ENCODE measurements around the gene CRYBG1. TPM values are rescaled to one million over a fixed set of nuclear protein-coding genes. Genes with fewer than 3 reads are reported as not detected.
"Not testable (repeated sequence)": the region's sequence is repeated elsewhere in the genome, so short reads cannot be mapped to it uniquely, and the experiment has no call there.

Gene CRYBG1
- total and polyA plus RNA-seq, 3 experiments from 2014 or later, result 19.4 to 32.3 (median 32.3) TPM

DNA sequence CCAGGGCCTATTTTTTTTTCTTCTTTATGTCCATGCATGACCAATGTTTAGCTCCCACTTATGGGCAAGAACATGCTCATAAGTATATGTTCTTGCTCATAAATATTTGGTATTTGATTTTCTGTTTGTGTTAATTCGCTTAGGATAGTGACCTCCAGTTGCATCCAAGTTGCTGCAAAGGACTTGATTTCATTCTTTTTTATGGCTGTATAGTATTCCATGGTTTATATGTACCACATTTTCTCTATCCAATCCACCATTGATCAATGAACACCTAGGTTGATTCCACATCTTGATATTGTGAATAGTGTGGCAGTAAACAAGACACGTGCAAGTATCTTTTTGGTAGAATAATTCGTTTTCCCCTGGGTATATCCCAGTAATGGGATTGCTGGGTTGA, 190.6 kb downstream of the CRYBG1 start:
- CTCF ChIA-PET, result interaction anchor here (1.5 to 3.7 kb wide), 2 partner anchors 12 to 15 kb away, joined by 4 to 13 read pairs; no protein-coding TSS in a partner anchor
- H3K36me3 ChIP-seq (ENCODE audit: insufficient read depth, low read length), result peaks cover 52% of the 10 kb centered on the region

DNA sequence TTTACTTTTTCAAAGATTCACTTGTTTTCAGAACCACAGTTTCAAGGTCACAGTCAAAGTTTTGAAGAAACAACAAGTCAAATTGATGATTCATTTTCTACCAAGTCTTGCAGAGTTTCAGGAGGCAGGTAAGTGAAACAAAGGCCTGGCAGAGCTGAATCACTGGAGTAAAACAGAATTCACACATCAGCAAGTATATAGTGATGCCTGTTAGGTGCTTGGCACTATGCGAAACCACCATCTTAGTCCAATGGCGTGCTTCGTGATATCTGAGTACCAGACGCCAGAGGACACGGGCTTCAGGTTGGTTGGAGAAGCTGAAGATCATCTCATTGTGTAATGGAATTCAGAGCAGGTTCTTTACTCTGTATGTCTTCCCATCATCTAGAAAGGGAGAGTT, 192.9 kb downstream of the CRYBG1 start:
- ChIA-PET POLR2A (no interaction called here), CTCF (interaction anchor here (1.3 to 2.6 kb wide), 2 partner anchors 9 to 41 kb away, joined by 4 to 29 read pairs; no protein-coding TSS in a partner anchor)
- Mint-ChIP-seq H3K27me3 (no peaks in the 10 kb centered on the region), H3K9me3 (no peaks in the 10 kb centered on the region), H3K27ac (peak overlapping the region in 5 of 8 donors; percentile 35 to 87 (median 54)), H3K36me3 (peaks cover 17 to 83% (median 39%) of the 10 kb centered on the region in 3 donors), H3K4me3 (no peak overlapping the region), H3K4me1 (peaks cover 8 to 12% (median 11%) of the 10 kb centered on the region in 3 donors)
- DNase-seq, result no peak
- Histone ChIP-seq H3K27me3 (ENCODE audit: insufficient read depth, low read length, poor library complexity, severe bottlenecking) (no peaks in the 10 kb centered on the region), H3K4me1 (ENCODE audit: insufficient read depth, low read length) (no peaks in the 10 kb centered on the region), H3K27ac (ENCODE audit: low read depth, low read length) (no peak overlapping the region), H3K4me3 (ENCODE audit: low read length) (no peak overlapping the region), H3K36me3 (ENCODE audit: insufficient read depth, low read length) (peaks cover 30% of the 10 kb centered on the region), H3K9me3 (ENCODE audit: low read length) (no peaks in the 10 kb centered on the region)

More for the DNA sequence above, 190.6 kb downstream of the CRYBG1 start:
- Mint-ChIP-seq H3K4me1 (peaks cover 23 to 28% (median 23%) of the 10 kb centered on the region in 3 donors), H3K36me3 (peaks cover 21 to 87% (median 41%) of the 10 kb centered on the region in 3 donors), H3K9me3 (no peaks in the 10 kb centered on the region), H3K27ac (peak overlapping the region in 5 of 8 donors; percentile 26 to 82 (median 58)), H3K27me3 (no peaks in the 10 kb centered on the region), H3K4me3 (no peak overlapping the region)
- H3K27ac ChIP-seq (ENCODE audit: low read depth, low read length), result no peak overlapping the region
- DNase-seq, result no peak
- no peaks in the 10 kb centered on the region for H3K27me3 ChIP-seq (ENCODE audit: insufficient read depth, low read length, poor library complexity, severe bottlenecking)
- no peak overlapping the region for H3K4me3 ChIP-seq (ENCODE audit: low read length)
- POLR2A ChIA-PET, result no interaction called here
- H3K4me1 ChIP-seq (ENCODE audit: insufficient read depth, low read length), result peaks cover 9% of the 10 kb centered on the region
- no peaks in the 10 kb centered on the region for H3K9me3 ChIP-seq (ENCODE audit: low read length)

DNA sequence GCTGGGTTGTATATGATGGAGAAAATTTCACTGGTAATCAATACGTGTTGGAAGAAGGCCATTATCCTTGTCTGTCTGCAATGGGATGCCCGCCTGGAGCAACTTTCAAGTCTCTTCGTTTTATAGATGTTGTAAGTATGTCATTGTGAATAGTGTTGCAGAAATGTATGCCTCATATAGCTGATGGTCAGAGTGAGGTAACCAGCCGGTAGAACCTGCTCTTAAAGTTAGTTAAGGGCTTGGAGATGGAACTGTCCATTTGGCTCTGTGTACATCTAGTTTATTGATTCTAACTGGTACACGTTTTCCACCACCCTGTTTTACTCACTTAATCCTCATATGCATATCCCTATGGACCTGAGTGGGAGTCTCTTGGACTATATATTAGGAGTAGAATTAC, 195.2 kb downstream of the CRYBG1 start:
- DNase-seq, result no peak
- Histone ChIP-seq H3K36me3 (ENCODE audit: insufficient read depth, low read length) (peaks cover 31% of the 10 kb centered on the region), H3K4me1 (ENCODE audit: insufficient read depth, low read length) (no peaks in the 10 kb centered on the region), H3K27me3 (ENCODE audit: insufficient read depth, low read length, poor library complexity, severe bottlenecking) (no peaks in the 10 kb centered on the region), H3K27ac (ENCODE audit: low read depth, low read length) (no peak overlapping the region), H3K9me3 (ENCODE audit: low read length) (no peaks in the 10 kb centered on the region), H3K4me3 (ENCODE audit: low read length) (no peak overlapping the region)
- CTCF ChIA-PET, result interaction anchor here (2.0 to 3.1 kb wide), 3 partner anchors 11 to 46 kb away, joined by 6 to 29 read pairs (median 16); no protein-coding TSS in a partner anchor
- Mint-ChIP-seq H3K9me3 (no peaks in the 10 kb centered on the region), H3K4me3 (no peak overlapping the region), H3K4me1 (peaks cover 3 to 6% (median 4%) of the 10 kb centered on the region in 3 donors), H3K27ac (peak overlapping the region in 1 of 8 donors; percentile 48), H3K27me3 (no peaks in the 10 kb centered on the region), H3K36me3 (peaks cover 5 to 87% (median 40%) of the 10 kb centered on the region in 3 donors)
- POLR2A ChIA-PET, result interaction anchor here (0.7 kb wide), 1 partner anchor 1258 kb away, joined by 3 read pairs; no protein-coding TSS in a partner anchor

DNA sequence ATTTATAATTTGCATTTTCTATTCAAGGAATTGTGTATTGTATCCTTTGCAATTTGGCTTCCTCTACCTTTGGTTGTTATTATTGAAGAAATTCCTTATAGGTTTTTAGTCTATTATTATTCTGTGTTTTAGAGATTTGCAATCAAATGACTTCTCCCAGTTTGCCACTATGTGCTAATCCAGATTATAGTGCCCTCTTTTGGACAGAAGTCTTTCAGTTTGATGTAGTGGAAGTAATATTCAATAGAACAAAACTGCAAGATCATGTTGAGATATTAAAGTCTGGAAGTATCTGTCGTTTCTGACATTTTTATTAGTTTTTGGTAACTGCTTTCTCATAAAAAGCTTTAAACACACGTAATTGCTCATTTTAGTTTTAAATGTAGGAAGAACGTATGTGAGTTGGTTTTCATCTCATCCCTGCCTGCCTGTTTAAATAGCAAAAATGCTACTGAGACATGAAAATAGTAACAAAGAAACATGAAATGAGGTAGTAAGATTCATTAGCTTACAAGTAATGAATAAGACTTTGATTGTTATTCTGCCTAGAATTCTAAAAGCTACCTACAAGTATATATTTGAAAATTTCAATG, 195.9 kb downstream of the CRYBG1 start:
- Histone ChIP-seq H3K27ac (ENCODE audit: low read depth, low read length) (no peak overlapping the region), H3K27me3 (ENCODE audit: insufficient read depth, low read length, poor library complexity, severe bottlenecking) (no peaks in the 10 kb centered on the region), H3K36me3 (ENCODE audit: insufficient read depth, low read length) (peaks cover 31% of the 10 kb centered on the region), H3K9me3 (ENCODE audit: low read length) (no peaks in the 10 kb centered on the region), H3K4me3 (ENCODE audit: low read length) (no peak overlapping the region), H3K4me1 (ENCODE audit: insufficient read depth, low read length) (no peaks in the 10 kb centered on the region)
- Mint-ChIP-seq H3K27ac (peak overlapping the region in 1 of 8 donors; percentile 45), H3K27me3 (no peaks in the 10 kb centered on the region), H3K4me1 (peaks cover 0 to 6% (median 2%) of the 10 kb centered on the region in 3 donors), H3K9me3 (no peaks in the 10 kb centered on the region), H3K4me3 (no peak overlapping the region), H3K36me3 (peaks cover 0 to 87% (median 35%) of the 10 kb centered on the region in 3 donors)
- peak in 2 of 5 donors; percentile 24 to 42 for DNase-seq
- ChIA-PET POLR2A (interaction anchor here (0.7 kb wide), 1 partner anchor 1259 kb away, joined by 3 read pairs; no protein-coding TSS in a partner anchor), CTCF (interaction anchor here (0.7 to 3.8 kb wide), 8 partner anchors 10 to 111 kb away, joined by 3 to 16 read pairs (median 4); no protein-coding TSS in a partner anchor)

DNA sequence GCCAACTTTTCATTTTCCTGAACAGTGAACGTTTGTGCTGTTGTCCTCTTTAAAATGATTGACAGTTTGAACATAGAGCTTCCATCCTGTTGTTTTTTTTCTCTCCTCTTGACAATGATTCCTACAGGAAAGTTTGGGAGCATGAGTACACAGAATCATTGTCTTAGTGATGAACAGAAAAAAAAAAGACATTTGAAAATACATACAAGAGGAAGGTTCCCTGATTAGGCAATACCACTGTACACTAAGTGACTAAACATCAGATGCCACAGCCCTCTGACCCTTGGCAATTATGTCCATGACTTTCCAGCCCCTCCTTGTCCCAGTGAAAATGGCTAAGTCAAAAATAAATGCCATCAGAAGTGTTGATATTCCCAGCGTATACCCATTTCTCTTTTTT, 197.3 kb downstream of the CRYBG1 start:
- DNase-seq, result no peak
- no peaks in the 10 kb centered on the region for H3K9me3 Mint-ChIP-seq
- H3K27ac Mint-ChIP-seq, result peak overlapping the region in 3 of 8 donors; percentile 17 to 76 (median 70)
- peaks cover 30% of the 10 kb centered on the region for H3K36me3 ChIP-seq (ENCODE audit: insufficient read depth, low read length)
- peaks cover 0 to 92% (median 32%) of the 10 kb centered on the region in 3 donors for H3K36me3 Mint-ChIP-seq
- H3K27ac ChIP-seq (ENCODE audit: low read depth, low read length), result no peak overlapping the region
- no peaks in the 10 kb centered on the region for H3K9me3 ChIP-seq (ENCODE audit: low read length)
- H3K4me3 Mint-ChIP-seq, result no peak overlapping the region
- no peak overlapping the region for H3K4me3 ChIP-seq (ENCODE audit: low read length)
- H3K4me1 ChIP-seq (ENCODE audit: insufficient read depth, low read length), result no peaks in the 10 kb centered on the region
- H3K4me1 Mint-ChIP-seq, result peaks cover 0 to 6% (median 2%) of the 10 kb centered on the region in 3 donors
- CTCF ChIA-PET, result interaction anchor here (1.2 to 3.8 kb wide), 5 partner anchors 8 to 113 kb away, joined by 3 to 16 read pairs (median 16); no protein-coding TSS in a partner anchor
- H3K27me3 ChIP-seq (ENCODE audit: insufficient read depth, low read length, poor library complexity, severe bottlenecking), result no peaks in the 10 kb centered on the region
- POLR2A ChIA-PET, result interaction anchor here (0.7 kb wide), 1 partner anchor 11 kb away, joined by 4 read pairs; no protein-coding TSS in a partner anchor
- no peaks in the 10 kb centered on the region for H3K27me3 Mint-ChIP-seq

DNA sequence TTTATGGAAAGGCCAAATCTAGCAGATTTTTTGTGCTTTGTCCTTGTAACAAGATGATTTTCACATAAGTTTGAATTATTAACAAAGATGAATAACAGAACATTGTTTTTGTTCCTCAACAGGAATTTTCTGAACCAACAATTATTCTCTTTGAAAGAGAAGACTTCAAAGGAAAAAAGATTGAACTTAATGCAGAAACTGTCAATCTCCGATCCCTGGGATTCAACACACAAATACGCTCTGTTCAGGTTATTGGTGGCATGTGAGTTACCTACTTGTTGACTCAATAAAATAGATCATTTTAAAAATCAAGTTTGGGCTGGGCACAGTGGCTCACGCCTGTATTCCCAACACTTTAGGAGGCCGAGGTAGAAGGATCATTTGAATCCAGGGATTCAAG, 197.8 kb downstream of the CRYBG1 start:
- peaks cover 27% of the 10 kb centered on the region for H3K36me3 ChIP-seq (ENCODE audit: insufficient read depth, low read length)

DNA sequence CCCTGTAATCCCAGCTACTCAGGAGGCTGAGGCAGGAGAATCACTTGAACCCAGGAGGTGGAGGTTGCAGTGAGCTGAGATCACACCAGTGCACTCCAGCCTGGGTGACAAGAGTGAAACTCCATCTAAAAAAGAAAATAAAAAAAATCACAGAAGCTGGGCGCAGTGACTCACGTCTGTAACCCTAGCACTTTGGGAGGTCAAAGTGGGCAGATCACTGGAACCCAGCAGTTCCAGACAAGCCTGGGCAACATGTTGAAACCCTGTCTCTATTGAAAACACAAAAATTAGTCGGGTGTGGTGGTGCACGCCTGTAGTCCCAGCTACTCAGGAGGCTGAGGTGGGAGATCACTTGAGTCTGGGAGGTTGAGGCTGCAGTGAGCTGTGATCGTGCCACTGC, 199.1 kb downstream of the CRYBG1 start:
- H3K4me3 ChIP-seq (ENCODE audit: low read length); H3K4me1 ChIP-seq (ENCODE audit: insufficient read depth, low read length); H3K9me3 Mint-ChIP-seq; POLR2A ChIA-PET; DNase-seq; H3K9me3 ChIP-seq (ENCODE audit: low read length); H3K27ac ChIP-seq (ENCODE audit: low read depth, low read length); H3K4me3 Mint-ChIP-seq; H3K4me1 Mint-ChIP-seq; H3K27me3 Mint-ChIP-seq; H3K27me3 ChIP-seq (ENCODE audit: insufficient read depth, low read length, poor library complexity, severe bottlenecking): not testable (repeated sequence)
- Mint-ChIP-seq H3K36me3 (peaks cover 0 to 92% (median 29%) of the 10 kb centered on the region in 3 donors), H3K27ac (peak overlapping the region in 1 of 8 donors; percentile 46)
- CTCF ChIA-PET, result interaction anchor here (1.0 to 3.8 kb wide), 4 partner anchors 40 to 115 kb away, joined by 3 to 16 read pairs (median 5); no protein-coding TSS in a partner anchor
- peaks cover 21% of the 10 kb centered on the region for H3K36me3 ChIP-seq (ENCODE audit: insufficient read depth, low read length)

More for the DNA sequence above, 197.8 kb downstream of the CRYBG1 start:
- H3K27ac ChIP-seq (ENCODE audit: low read depth, low read length), result no peak overlapping the region
- H3K36me3 Mint-ChIP-seq, result peaks cover 0 to 92% (median 27%) of the 10 kb centered on the region in 3 donors
- ChIA-PET POLR2A (interaction anchor here (0.7 kb wide), 1 partner anchor 11 kb away, joined by 4 read pairs; no protein-coding TSS in a partner anchor), CTCF (interaction anchor here (1.0 to 3.8 kb wide), 6 partner anchors 8 to 113 kb away, joined by 3 to 16 read pairs (median 12); no protein-coding TSS in a partner anchor)
- no peaks in the 10 kb centered on the region for H3K9me3 Mint-ChIP-seq
- H3K27ac Mint-ChIP-seq, result peak overlapping the region in 2 of 8 donors; percentile 70 to 76
- no peaks in the 10 kb centered on the region for H3K27me3 Mint-ChIP-seq
- DNase-seq, result no peak
- no peak overlapping the region for H3K4me3 Mint-ChIP-seq
- H3K9me3 ChIP-seq (ENCODE audit: low read length), result no peaks in the 10 kb centered on the region
- H3K4me1 ChIP-seq (ENCODE audit: insufficient read depth, low read length), result no peaks in the 10 kb centered on the region
- H3K4me1 Mint-ChIP-seq, result peaks cover 0 to 6% (median 2%) of the 10 kb centered on the region in 3 donors
- no peaks in the 10 kb centered on the region for H3K27me3 ChIP-seq (ENCODE audit: insufficient read depth, low read length, poor library complexity, severe bottlenecking)
- no peak overlapping the region for H3K4me3 ChIP-seq (ENCODE audit: low read length)
